HepG2 (cell line): ENCODE results near the gene FAM184B.

ENCODE experiments used
- CTCF ChIP-seq: sonication (generic); formaldehyde crosslinking; IDR thresholded peaks from 2 replicates; pipeline ENCODE4 v1.5.0; 2020; ENCODE audit warnings: mild to moderate bottlenecking, missing genetic modification reagents, moderate library complexity
- ETV6 ChIP-seq: sonication (generic); formaldehyde crosslinking; conservative IDR thresholded peaks from 2 replicates; pipeline ENCODE4 v1.4.0; 2020; ENCODE audit warnings: missing genetic modification reagents
- MIER2 ChIP-seq: IDR thresholded peaks from 2 replicates; pipeline ENCODE4 v1.6.1; 2016; ENCODE audit warnings: missing biosample characterization, missing genetic modification reagents
- NFKB2 ChIP-seq: sonication (generic); formaldehyde crosslinking; IDR thresholded peaks from 2 replicates; pipeline ENCODE4 v1.4.0; 2020; ENCODE audit warnings: missing genetic modification reagents, borderline replicate concordance
- POLR2A ChIP-seq, 2 experiments: IDR thresholded peaks; 2 replicates each; pipeline ENCODE4 v1.6.1; 2011; ENCODE audit warnings: low read depth in 2 of 2, low read length in 2 of 2, mild to moderate bottlenecking in 1 of 2, moderate library complexity in 1 of 2; ENCODE audit not compliant: insufficient read depth in 1 of 2
- POLR2AphosphoS5 ChIP-seq: IDR thresholded peaks from 2 replicates; pipeline ENCODE4 v1.6.1; 2012; ENCODE audit warnings: low read depth, low read length
- RBM22 ChIP-seq: fragments of 200-400 bp; formaldehyde crosslinking; optimal IDR thresholded peaks from 2 replicates; pipeline ENCODE3; 2017; ENCODE audit warnings: mild to moderate bottlenecking, low read length, moderate library complexity
- ZBTB26 ChIP-seq: IDR thresholded peaks from 2 replicates; pipeline ENCODE4 v1.6.1; 2016; ENCODE audit warnings: missing compliant biosample characterization, missing genetic modification reagents, borderline replicate concordance
- ZBTB40 ChIP-seq, 2 experiments: fragments of 450-650 bp in 1 of 2; sonication (generic) in 1 of 2; formaldehyde crosslinking in 1 of 2; IDR thresholded peaks; 2 replicates each; pipeline versions ENCODE4 v1.6.1 to v1.8.0; 2016 to 2022; ENCODE audit warnings: antibody characterized with exemption in 1 of 2, mild to moderate bottlenecking in 1 of 2, missing genetic modification reagents in 1 of 2
- ZNF224 ChIP-seq: sonication (generic); formaldehyde crosslinking; IDR thresholded peaks from 2 replicates; pipeline ENCODE4 v1.5.0; 2020; ENCODE audit warnings: mild to moderate bottlenecking, missing genetic modification reagents
- ZNF251 ChIP-seq: sonication (generic); formaldehyde crosslinking; IDR thresholded peaks from 2 replicates; pipeline ENCODE4 v1.9.0; 2021; ENCODE audit warnings: mild to moderate bottlenecking, missing genetic modification reagents
- ZNF660 ChIP-seq: sonication (generic); formaldehyde crosslinking; IDR thresholded peaks from 2 replicates; pipeline ENCODE4 v1.5.1; 2020; ENCODE audit warnings: mild to moderate bottlenecking, low read depth, missing genetic modification reagents, borderline replicate concordance

GRCh38 chr4:17816142-17816541 is 34.7 kb upstream of the FAM184B start:
- TF ChIP-seq ZBTB26 (CRISPR knock-in tag) (no peak), ZBTB40 (IDR thresholded peaks at IDR 0.05) (no peak), ZBTB40 (CRISPR knock-in tag; IDR thresholded peaks at IDR 0.05) (no peak), ETV6 (no peak), CTCF (no peak), POLR2AphosphoS5 (no peak), POLR2A (IDR thresholded peaks at IDR 0.05; ENCODE audit: insufficient read depth in 1 of 2, low read depth in 2 of 2, low read length in 2 of 2) (no peak), ZNF224 (CRISPR knock-in tag) (no peak), ZNF251 (no peak), NFKB2 (CRISPR knock-in tag) (no peak), ZNF660 (CRISPR knock-in tag) (no peak), MIER2 (CRISPR knock-in tag) (no peak), RBM22 (no peak)
